ENCODE measurements around the gene GSS. TPM values are rescaled to one million over a fixed set of nuclear protein-coding genes. Genes with fewer than 3 reads are reported as not detected.

The GSS gene
- total RNA-seq, 4 donors from 2014 or later, result 28.0 to 47.6 (median 35.6) TPM

GRCh38 chr20:34920055-34920454 lies 35.6 kb downstream of the GSS start:
- H3K36me3 ChIP-seq, result peaks cover 0 to 66% of the 10 kb centered on the region in 2 donors
- H3K27ac ChIP-seq, result no peak overlapping the region
- ATAC-seq, result no peak
- no peak overlapping the region for H3K4me3 ChIP-seq
- TF ChIP-seq POLR2AphosphoS5 (IDR thresholded peaks at IDR 0.05) (no peak), POLR2A (IDR thresholded peaks at IDR 0.05) (no peak), CTCF (IDR thresholded peaks at IDR 0.05) (no peak), EP300 (IDR thresholded peaks at IDR 0.05) (no peak)
- H3K27me3 ChIP-seq, result no peaks in the 10 kb centered on the region
- H3K9me3 ChIP-seq, result no peaks in the 10 kb centered on the region
- peaks cover 5 to 14% (median 6%) of the 10 kb centered on the region in 3 donors for H3K4me1 ChIP-seq

- Histone ChIP-seq H3K9me3 (no peaks in the 10 kb centered on the region), H3K36me3 (peaks cover 0 to 59% of the 10 kb centered on the region in 2 donors), H3K4me3 (no peak overlapping the region), H3K27ac (no peak overlapping the region), H3K27me3 (no peaks in the 10 kb centered on the region), H3K4me1 (no peaks in the 10 kb centered on the region)
- ATAC-seq, result no peak
- WGBS, 2 donors (ENCODE audit: low coverage in 1 of 2), result 88% methylated on average over 2 of the region's 2 CpGs
- no peak for TF ChIP-seq POLR2A (IDR thresholded peaks at IDR 0.05)
- no peak for TF ChIP-seq CTCF (IDR thresholded peaks at IDR 0.05)
- no peak for TF ChIP-seq EP300 (IDR thresholded peaks at IDR 0.05)
- TF ChIP-seq POLR2AphosphoS5 (IDR thresholded peaks at IDR 0.05), result no peak
Observed at GRCh38 chr20:34916774-34917354, 38.7 kb downstream of the GSS start.

- ATAC-seq, result no peak
- Histone ChIP-seq H3K4me1 (no peaks in the 10 kb centered on the region), H3K27ac (no peak overlapping the region), H3K9me3 (no peaks in the 10 kb centered on the region), H3K27me3 (no peaks in the 10 kb centered on the region), H3K4me3 (no peak overlapping the region), H3K36me3 (peaks cover 0 to 50% of the 10 kb centered on the region in 2 donors)
- no peak for TF ChIP-seq POLR2A (IDR thresholded peaks at IDR 0.05)
- no peak for TF ChIP-seq POLR2AphosphoS5 (IDR thresholded peaks at IDR 0.05)
- TF ChIP-seq EP300 (IDR thresholded peaks at IDR 0.05), result no peak
- no peak for TF ChIP-seq CTCF (IDR thresholded peaks at IDR 0.05)
- 80 to 84% methylated on average over 3 to 4 of the region's 4 CpGs for WGBS, 2 donors (ENCODE audit: low coverage in 1 of 2)
Observed at GRCh38 chr20:34915749-34916455, 39.7 kb downstream of the GSS start.

GRCh38 chr20:34915131-34915530 lies 40.5 kb downstream of the GSS start:
- Histone ChIP-seq H3K4me1 (no peaks in the 10 kb centered on the region), H3K4me3 (no peak overlapping the region), H3K36me3 (peaks cover 0 to 42% of the 10 kb centered on the region in 2 donors), H3K27ac (no peak overlapping the region), H3K27me3 (no peaks in the 10 kb centered on the region), H3K9me3 (no peaks in the 10 kb centered on the region)
- 88% methylated on average over 3 of the region's 4 CpGs; no CpG with 5 or more reads in 1 of the 2 donors for WGBS, 2 donors (ENCODE audit: low coverage in 1 of 2)
- no peak for ATAC-seq
- TF ChIP-seq POLR2AphosphoS5 (IDR thresholded peaks at IDR 0.05) (no peak), POLR2A (IDR thresholded peaks at IDR 0.05) (no peak), CTCF (IDR thresholded peaks at IDR 0.05) (no peak), EP300 (IDR thresholded peaks at IDR 0.05) (no peak)

All from gastroesophageal sphincter (tissue), 4 donors.